NCI-H187 treated with DMSO at 0.1 percent for 48 hours (cell line): ENCODE results near the gene ERGIC3.
"Not testable (repeated sequence)": the region's sequence is repeated elsewhere in the genome, so short reads cannot be mapped to it uniquely, and the experiment has no call there.

Experiments
- DNase-seq: peaks from one replicate; lab custom pipeline; 2025; lab: John Stamatoyannopoulos, UW

The ERGIC3 gene

GRCh38 chr20:35541783-35542662, at the start of gene ERGIC3:
Gene ERGIC3 (plus strand): TSS chr20:35542078. CDS start chr20:35542098, 20 bp downstream.
- peak; percentile 68 for DNase-seq

GRCh38 chr20:35492352-35492751, 49.5 kb upstream of the ERGIC3 start:
- no peak for DNase-seq

- no peak for DNase-seq
Measured at GRCh38 chr20:35496481-35496880, 45.4 kb upstream of the ERGIC3 start.

GRCh38 chr20:35497320-35497719, 44.6 kb upstream of the ERGIC3 start:
- no peak for DNase-seq

GRCh38 chr20:35497780-35498189, 44.1 kb upstream of the ERGIC3 start:
- DNase-seq, result no peak

GRCh38 chr20:35499271-35499670, 42.6 kb upstream of the ERGIC3 start:
- no peak for DNase-seq

- DNase-seq, result no peak
Measured at GRCh38 chr20:35502352-35502751, 39.5 kb upstream of the ERGIC3 start.

GRCh38 chr20:35503281-35503680, 38.6 kb upstream of the ERGIC3 start:
- DNase-seq, result no peak

- DNase-seq, result no peak
Measured at GRCh38 chr20:35503841-35504561, 37.9 kb upstream of the ERGIC3 start.

- no peak for DNase-seq
Measured at GRCh38 chr20:35504751-35505150, 37.1 kb upstream of the ERGIC3 start.

GRCh38 chr20:35506179-35506578, 35.7 kb upstream of the ERGIC3 start:
- no peak for DNase-seq

GRCh38 chr20:35506872-35507638, 34.8 kb upstream of the ERGIC3 start:
- no peak for DNase-seq

- no peak for DNase-seq
Measured at GRCh38 chr20:35508493-35509218, 33.2 kb upstream of the ERGIC3 start.

GRCh38 chr20:35510951-35511735, 30.7 kb upstream of the ERGIC3 start:
- no peak for DNase-seq

- no peak for DNase-seq
Measured at GRCh38 chr20:35511814-35512420, 30.0 kb upstream of the ERGIC3 start.

GRCh38 chr20:35514371-35514932, 27.4 kb upstream of the ERGIC3 start:
- no peak for DNase-seq

GRCh38 chr20:35515341-35515740, 26.5 kb upstream of the ERGIC3 start:
- no peak for DNase-seq

GRCh38 chr20:35515949-35516645, 25.8 kb upstream of the ERGIC3 start:
- DNase-seq, result no peak

GRCh38 chr20:35517125-35517524, 24.8 kb upstream of the ERGIC3 start:
- DNase-seq, result no peak

- DNase-seq, result not testable (repeated sequence)
Measured at GRCh38 chr20:35517767-35518166, 24.1 kb upstream of the ERGIC3 start.
